Measurements from ENCODE around the gene EPO.
A peak's percentile ranks its signal among the peaks of the same experiment; 100 is the strongest.

Gene EPO

GRCh38 chr7:100685049-100685605 lies 35.1 kb upstream of the EPO start:
- no peak overlapping the region for H3K4me3 ChIP-seq (ENCODE audit: low read depth in 1 of 2, low read length in 2 of 2)

GRCh38 chr7:100685631-100686145 lies 34.6 kb upstream of the EPO start:
- Histone ChIP-seq H3K27ac (ENCODE audit: low read depth, low read length) (no peak overlapping the region), H3K9ac (ENCODE audit: low read length) (no peak overlapping the region), H3K27me3 (ENCODE audit: control insufficient read depth in 1 of 2, insufficient read depth in 2 of 2, low read length in 2 of 2) (no peaks in the 10 kb centered on the region), H3K36me3 (ENCODE audit: insufficient read depth, low read length) (peaks cover 64% of the 10 kb centered on the region), H3K4me3 (ENCODE audit: low read depth in 1 of 2, low read length in 2 of 2) (no peak overlapping the region), H3K9me3 (ENCODE audit: low read length) (no peaks in the 10 kb centered on the region), H3K4me1 (ENCODE audit: insufficient read depth, low read length) (peaks cover 12% of the 10 kb centered on the region)

More at GRCh38 chr7:100685049-100685605, 35.1 kb upstream of the EPO start:
- peaks cover 64% of the 10 kb centered on the region for H3K36me3 ChIP-seq (ENCODE audit: insufficient read depth, low read length)
- H3K27ac ChIP-seq (ENCODE audit: low read depth, low read length): no peak overlapping the region
- H3K4me1 ChIP-seq (ENCODE audit: insufficient read depth, low read length): peaks cover 9% of the 10 kb centered on the region
- no peaks in the 10 kb centered on the region for H3K9me3 ChIP-seq (ENCODE audit: low read length)
- H3K9ac ChIP-seq (ENCODE audit: low read length): no peak overlapping the region
- H3K27me3 ChIP-seq (ENCODE audit: control insufficient read depth in 1 of 2, insufficient read depth in 2 of 2, low read length in 2 of 2): no peaks in the 10 kb centered on the region

GRCh38 chr7:100686201-100686821 lies 34.0 kb upstream of the EPO start:
- no peak overlapping the region for H3K27ac ChIP-seq (ENCODE audit: low read depth, low read length)
- H3K9ac ChIP-seq (ENCODE audit: low read length): no peak overlapping the region
- H3K4me3 ChIP-seq (ENCODE audit: low read depth in 1 of 2, low read length in 2 of 2): no peak overlapping the region
- H3K4me1 ChIP-seq (ENCODE audit: insufficient read depth, low read length): peaks cover 18% of the 10 kb centered on the region
- H3K27me3 ChIP-seq (ENCODE audit: control insufficient read depth in 1 of 2, insufficient read depth in 2 of 2, low read length in 2 of 2): no peaks in the 10 kb centered on the region
- no peaks in the 10 kb centered on the region for H3K9me3 ChIP-seq (ENCODE audit: low read length)
- H3K36me3 ChIP-seq (ENCODE audit: insufficient read depth, low read length): peaks cover 64% of the 10 kb centered on the region

- Histone ChIP-seq H3K4me1 (ENCODE audit: insufficient read depth, low read length) (peaks cover 22% of the 10 kb centered on the region), H3K9me3 (ENCODE audit: low read length) (no peaks in the 10 kb centered on the region), H3K27ac (ENCODE audit: low read depth, low read length) (no peak overlapping the region), H3K9ac (ENCODE audit: low read length) (no peak overlapping the region), H3K36me3 (ENCODE audit: insufficient read depth, low read length) (peaks cover 59% of the 10 kb centered on the region), H3K27me3 (ENCODE audit: control insufficient read depth in 1 of 2, insufficient read depth in 2 of 2, low read length in 2 of 2) (no peaks in the 10 kb centered on the region), H3K4me3 (ENCODE audit: low read depth in 1 of 2, low read length in 2 of 2) (no peak overlapping the region)
Observed at GRCh38 chr7:100686822-100687211, 33.5 kb upstream of the EPO start.

GRCh38 chr7:100687261-100687660 lies 33.0 kb upstream of the EPO start:
- no peaks in the 10 kb centered on the region for H3K27me3 ChIP-seq (ENCODE audit: control insufficient read depth in 1 of 2, insufficient read depth in 2 of 2, low read length in 2 of 2)
- no peaks in the 10 kb centered on the region for H3K9me3 ChIP-seq (ENCODE audit: low read length)
- peaks cover 27% of the 10 kb centered on the region for H3K4me1 ChIP-seq (ENCODE audit: insufficient read depth, low read length)
- no peak overlapping the region for H3K9ac ChIP-seq (ENCODE audit: low read length)
- H3K4me3 ChIP-seq (ENCODE audit: low read depth in 1 of 2, low read length in 2 of 2): no peak overlapping the region
- peaks cover 55% of the 10 kb centered on the region for H3K36me3 ChIP-seq (ENCODE audit: insufficient read depth, low read length)
- H3K27ac ChIP-seq (ENCODE audit: low read depth, low read length): no peak overlapping the region

GRCh38 chr7:100687751-100688300 lies 32.4 kb upstream of the EPO start:
- H3K4me1 ChIP-seq (ENCODE audit: insufficient read depth, low read length): peaks cover 32% of the 10 kb centered on the region
- no peak overlapping the region for H3K27ac ChIP-seq (ENCODE audit: low read depth, low read length)
- H3K27me3 ChIP-seq (ENCODE audit: control insufficient read depth in 1 of 2, insufficient read depth in 2 of 2, low read length in 2 of 2): no peaks in the 10 kb centered on the region
- no peak overlapping the region for H3K9ac ChIP-seq (ENCODE audit: low read length)
- peaks cover 51% of the 10 kb centered on the region for H3K36me3 ChIP-seq (ENCODE audit: insufficient read depth, low read length)
- H3K4me3 ChIP-seq (ENCODE audit: low read depth in 1 of 2, low read length in 2 of 2): no peak overlapping the region
- no peaks in the 10 kb centered on the region for H3K9me3 ChIP-seq (ENCODE audit: low read length)

- no peaks in the 10 kb centered on the region for H3K9me3 ChIP-seq (ENCODE audit: low read length)
- H3K4me1 ChIP-seq (ENCODE audit: insufficient read depth, low read length): peaks cover 35% of the 10 kb centered on the region
- no peak overlapping the region for H3K27ac ChIP-seq (ENCODE audit: low read depth, low read length)
- H3K27me3 ChIP-seq (ENCODE audit: control insufficient read depth in 1 of 2, insufficient read depth in 2 of 2, low read length in 2 of 2): no peaks in the 10 kb centered on the region
- no peak overlapping the region for H3K9ac ChIP-seq (ENCODE audit: low read length)
- peaks cover 45% of the 10 kb centered on the region for H3K36me3 ChIP-seq (ENCODE audit: insufficient read depth, low read length)
- no peak overlapping the region for H3K4me3 ChIP-seq (ENCODE audit: low read depth in 1 of 2, low read length in 2 of 2)
Observed at GRCh38 chr7:100688326-100688860, 31.9 kb upstream of the EPO start.

GRCh38 chr7:100689230-100690135 lies 30.8 kb upstream of the EPO start:
- Histone ChIP-seq H3K27ac (ENCODE audit: low read depth, low read length) (no peak overlapping the region), H3K27me3 (ENCODE audit: control insufficient read depth in 1 of 2, insufficient read depth in 2 of 2, low read length in 2 of 2) (no peaks in the 10 kb centered on the region), H3K4me1 (ENCODE audit: insufficient read depth, low read length) (peaks cover 35% of the 10 kb centered on the region), H3K36me3 (ENCODE audit: insufficient read depth, low read length) (peaks cover 39% of the 10 kb centered on the region), H3K9ac (ENCODE audit: low read length) (no peak overlapping the region), H3K9me3 (ENCODE audit: low read length) (no peaks in the 10 kb centered on the region), H3K4me3 (ENCODE audit: low read depth in 1 of 2, low read length in 2 of 2) (no peak overlapping the region)

- H3K4me3 ChIP-seq (ENCODE audit: low read depth in 1 of 2, low read length in 2 of 2): peak overlapping the region in 1 of 2 donors; percentile 80
- peak overlapping the region; percentile 23 for H3K27ac ChIP-seq (ENCODE audit: low read depth, low read length)
- H3K27me3 ChIP-seq (ENCODE audit: control insufficient read depth in 1 of 2, insufficient read depth in 2 of 2, low read length in 2 of 2): no peaks in the 10 kb centered on the region
- no peaks in the 10 kb centered on the region for H3K9me3 ChIP-seq (ENCODE audit: low read length)
- peaks cover 35% of the 10 kb centered on the region for H3K4me1 ChIP-seq (ENCODE audit: insufficient read depth, low read length)
- no peak overlapping the region for H3K9ac ChIP-seq (ENCODE audit: low read length)
- peaks cover 15% of the 10 kb centered on the region for H3K36me3 ChIP-seq (ENCODE audit: insufficient read depth, low read length)
Observed at GRCh38 chr7:100691676-100692577, 28.3 kb upstream of the EPO start.

GRCh38 chr7:100692578-100692961 lies 27.7 kb upstream of the EPO start:
- Histone ChIP-seq H3K27ac (ENCODE audit: low read depth, low read length) (peak overlapping the region; percentile 17), H3K4me1 (ENCODE audit: insufficient read depth, low read length) (peaks cover 35% of the 10 kb centered on the region), H3K4me3 (ENCODE audit: low read depth in 1 of 2, low read length in 2 of 2) (peak overlapping the region; percentile 62 to 80), H3K27me3 (ENCODE audit: control insufficient read depth in 1 of 2, insufficient read depth in 2 of 2, low read length in 2 of 2) (no peaks in the 10 kb centered on the region), H3K9me3 (ENCODE audit: low read length) (no peaks in the 10 kb centered on the region), H3K9ac (ENCODE audit: low read length) (peak overlapping the region; percentile 80), H3K36me3 (ENCODE audit: insufficient read depth, low read length) (peaks cover 9% of the 10 kb centered on the region)

All from muscle layer of colon (tissue), 2 donors.